GM10266 (cell line): ENCODE data around the gene TEX19.

ENCODE experiments used
- DNase-seq: peaks from one replicate; pipeline ENCODE4 v3.0.0; 2012; ENCODE audit errors: extremely low spot score
- TF ChIP-seq, protein P1 (sequence below): IDR thresholded peaks from 2 replicates; pipeline ENCODE4 v1.5.1; 2012; ENCODE audit warnings: mild to moderate bottlenecking, low read depth; ENCODE audit not compliant: control insufficient read depth, insufficient read depth; ENCODE audit errors: missing control alignments

The TEX19 gene

DNA sequence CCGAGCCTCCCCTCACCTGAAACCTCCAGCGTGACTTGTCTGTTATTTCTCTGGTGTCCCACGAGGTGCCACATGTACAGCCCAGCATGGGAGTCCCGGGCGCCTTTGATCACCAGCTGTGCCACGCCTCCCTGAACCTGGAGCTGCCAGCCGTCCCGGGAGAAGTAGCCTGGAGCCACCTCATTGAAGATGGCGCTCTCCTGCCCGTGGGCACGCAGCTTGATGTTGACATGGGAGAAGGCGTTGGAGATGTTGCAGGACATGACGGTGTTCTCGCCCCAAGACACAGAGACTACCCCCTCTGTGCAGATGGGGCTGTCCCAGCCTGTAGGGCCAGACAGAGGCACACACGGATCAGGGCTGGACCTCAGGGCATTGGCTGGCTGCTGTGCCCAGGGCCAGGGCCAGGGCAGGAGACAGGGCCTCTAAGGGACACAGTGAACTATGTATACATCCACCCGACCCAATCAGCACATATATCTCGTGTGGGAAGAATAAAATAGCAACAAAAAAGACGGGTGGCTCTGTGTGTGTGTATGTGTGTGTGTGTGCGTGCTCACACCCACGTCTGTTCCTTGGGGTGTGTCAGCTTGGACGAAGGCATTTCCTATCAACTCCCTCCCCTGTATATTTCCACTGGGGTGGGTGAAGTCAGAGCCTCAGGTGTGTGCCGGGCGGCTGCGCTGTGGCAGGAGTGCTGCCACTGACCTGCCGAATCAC lies 34.3 kb upstream of the TEX19 start:
- TF ChIP-seq, protein P1, sequence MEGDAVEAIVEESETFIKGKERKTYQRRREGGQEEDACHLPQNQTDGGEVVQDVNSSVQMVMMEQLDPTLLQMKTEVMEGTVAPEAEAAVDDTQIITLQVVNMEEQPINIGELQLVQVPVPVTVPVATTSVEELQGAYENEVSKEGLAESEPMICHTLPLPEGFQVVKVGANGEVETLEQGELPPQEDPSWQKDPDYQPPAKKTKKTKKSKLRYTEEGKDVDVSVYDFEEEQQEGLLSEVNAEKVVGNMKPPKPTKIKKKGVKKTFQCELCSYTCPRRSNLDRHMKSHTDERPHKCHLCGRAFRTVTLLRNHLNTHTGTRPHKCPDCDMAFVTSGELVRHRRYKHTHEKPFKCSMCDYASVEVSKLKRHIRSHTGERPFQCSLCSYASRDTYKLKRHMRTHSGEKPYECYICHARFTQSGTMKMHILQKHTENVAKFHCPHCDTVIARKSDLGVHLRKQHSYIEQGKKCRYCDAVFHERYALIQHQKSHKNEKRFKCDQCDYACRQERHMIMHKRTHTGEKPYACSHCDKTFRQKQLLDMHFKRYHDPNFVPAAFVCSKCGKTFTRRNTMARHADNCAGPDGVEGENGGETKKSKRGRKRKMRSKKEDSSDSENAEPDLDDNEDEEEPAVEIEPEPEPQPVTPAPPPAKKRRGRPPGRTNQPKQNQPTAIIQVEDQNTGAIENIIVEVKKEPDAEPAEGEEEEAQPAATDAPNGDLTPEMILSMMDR, result no peak
- no peak for DNase-seq

GRCh38 chr17:82325286-82326180 lies 33.5 kb upstream of the TEX19 start:
- DNase-seq, result no peak
- TF ChIP-seq, protein P1, result no peak

- TF ChIP-seq, protein P1, result no peak
- DNase-seq, result no peak
These were observed 31.8 kb upstream of the TEX19 start for GRCh38 chr17:82327289-82327688.

DNA sequence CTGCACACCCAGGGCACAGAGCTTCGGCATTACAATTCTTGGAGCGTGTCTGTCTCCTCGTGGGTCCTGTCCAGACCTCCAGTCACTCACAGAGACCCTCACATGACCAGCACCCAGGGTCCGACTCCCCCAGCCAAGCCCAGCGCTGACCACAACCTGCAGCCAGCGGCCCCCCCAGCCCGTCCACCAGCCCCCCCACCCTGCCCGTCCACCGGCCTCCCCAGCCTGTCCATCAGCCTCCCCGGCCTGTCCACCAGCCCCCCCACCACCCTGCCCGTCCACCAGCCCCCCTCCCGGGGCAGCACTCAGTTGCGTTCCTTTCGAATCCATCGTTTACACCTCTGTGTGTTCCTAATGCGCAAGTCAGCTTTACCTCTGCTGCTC lies 31.3 kb upstream of the TEX19 start:
- TF ChIP-seq, protein P1, result no peak
- no peak for DNase-seq

DNA sequence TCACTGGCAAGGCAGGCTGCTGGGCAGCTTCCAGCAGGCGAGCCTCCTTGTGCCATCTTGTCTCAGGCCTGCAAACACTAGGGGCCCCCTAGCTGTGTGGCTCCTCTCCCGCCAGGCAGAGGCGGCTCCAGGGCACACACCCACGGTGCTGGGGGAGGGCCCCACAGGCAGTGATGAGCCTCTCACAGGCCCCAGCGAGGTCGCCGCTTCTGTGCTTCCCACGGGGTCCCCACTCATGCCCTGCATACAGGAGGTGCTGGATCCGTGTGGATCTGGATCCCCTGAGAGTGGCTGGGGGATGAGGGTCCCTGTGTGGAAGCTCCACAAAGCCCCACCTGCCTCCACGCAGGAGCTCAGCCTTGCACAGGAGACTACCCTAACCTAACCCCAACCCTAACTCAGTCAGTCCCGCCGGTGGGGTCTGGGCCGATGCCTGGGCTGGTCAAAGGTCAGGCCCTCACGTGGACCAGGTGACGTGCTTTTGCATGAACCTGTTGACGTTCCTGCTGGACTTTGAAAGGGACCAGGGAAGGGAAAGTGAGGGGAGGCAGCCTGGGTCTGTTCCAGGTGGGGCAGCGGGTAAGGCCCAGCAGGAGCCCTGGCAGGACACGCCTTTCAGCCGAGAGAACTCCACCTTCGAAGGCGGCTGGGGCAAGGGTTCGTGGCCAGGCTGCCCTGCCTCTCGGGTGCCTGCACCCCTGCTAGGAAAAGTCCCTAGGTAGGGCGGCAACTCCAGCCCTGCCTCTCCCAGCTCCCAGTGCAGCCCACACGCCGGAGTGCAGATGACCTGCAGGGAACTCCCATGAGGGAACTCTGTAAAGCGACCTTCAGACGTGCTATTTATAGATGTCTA lies 30.7 kb upstream of the TEX19 start:
- TF ChIP-seq, protein P1, result no peak
- DNase-seq, result no peak

DNA sequence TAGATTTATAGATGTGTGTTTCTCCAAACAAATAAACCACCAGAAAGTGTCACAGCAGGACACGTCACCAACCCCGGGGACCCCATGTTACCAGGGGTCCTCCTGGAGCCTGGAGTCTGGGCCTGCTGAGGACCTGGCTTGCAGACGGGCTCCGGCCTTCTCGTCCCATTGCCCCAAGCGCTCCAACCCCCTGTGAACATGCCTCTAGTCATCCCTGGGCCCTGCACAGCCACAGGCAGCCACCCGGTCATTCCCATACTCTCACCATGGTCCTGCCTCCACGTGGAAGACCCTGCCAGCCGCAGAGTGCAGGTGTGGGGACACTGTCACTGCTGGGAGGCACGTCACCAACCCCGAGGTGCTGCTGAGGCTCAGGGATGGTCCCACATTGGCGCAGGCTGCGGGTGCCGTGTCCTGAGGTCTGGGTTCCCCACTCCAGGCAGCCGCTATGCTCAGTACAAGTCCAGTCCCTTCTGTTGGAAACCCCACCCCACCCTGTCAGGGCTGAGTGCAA lies 30.0 kb upstream of the TEX19 start:
- DNase-seq, result no peak
- TF ChIP-seq, protein P1, result no peak
